ENCODE data around the gene STRN3. TPM values are rescaled to one million over a fixed set of nuclear protein-coding genes. Genes with fewer than 3 reads are reported as not detected.
"Not testable (repeated sequence)": the region's sequence is repeated elsewhere in the genome, so short reads cannot be mapped to it uniquely, and the experiment has no call there.

Gene STRN3
- total RNA-seq, 1 donor from 2014 or later, result 32.8 TPM

- no peaks in the 10 kb centered on the region for H3K27me3 ChIP-seq (ENCODE audit: low read depth)
- H3K27ac ChIP-seq, result no peak overlapping the region
- ATAC-seq (no peak), DNase-seq (no peak)
- H3K9me3 ChIP-seq, result no peaks in the 10 kb centered on the region
- no peak for TF ChIP-seq CTCF (IDR thresholded peaks at IDR 0.05)
- no peak overlapping the region for H3K4me3 ChIP-seq
- H3K4me1 ChIP-seq, result peaks cover 12% of the 10 kb centered on the region
- H3K36me3 ChIP-seq, result no peaks in the 10 kb centered on the region
- intact Hi-C loops (cut with DNase I), result no loop called here
Observed at GRCh38 chr14:31057035-31057434, 30.9 kb upstream of the STRN3 start.

- H3K27ac ChIP-seq; H3K4me3 ChIP-seq; H3K36me3 ChIP-seq; H3K9me3 ChIP-seq; intact Hi-C loops (cut with DNase I); H3K27me3 ChIP-seq (ENCODE audit: low read depth); DNase-seq; H3K4me1 ChIP-seq: not testable (repeated sequence)
- ATAC-seq, result peak; percentile 4 to 37
Observed at GRCh38 chr14:31052905-31053586, 26.9 kb upstream of the STRN3 start.

GRCh38 chr14:31051511-31051910 is 25.3 kb upstream of the STRN3 start:
- TF ChIP-seq CTCF (IDR thresholded peaks at IDR 0.05), result no peak
- no peak for ATAC-seq
- intact Hi-C loops (cut with DNase I), result no loop called here

GRCh38 chr14:31051023-31051422 is 24.8 kb upstream of the STRN3 start:
- no peaks in the 10 kb centered on the region for H3K36me3 ChIP-seq
- no peak for DNase-seq
- TF ChIP-seq CTCF (IDR thresholded peaks at IDR 0.05), result no peak
- no peaks in the 10 kb centered on the region for H3K4me1 ChIP-seq
- H3K27ac ChIP-seq, result no peak overlapping the region
- intact Hi-C loops (cut with DNase I), result no loop called here
- no peak for ATAC-seq
- H3K4me3 ChIP-seq, result no peak overlapping the region
- no peaks in the 10 kb centered on the region for H3K9me3 ChIP-seq
- H3K27me3 ChIP-seq (ENCODE audit: low read depth), result no peaks in the 10 kb centered on the region

More at GRCh38 chr14:31051511-31051910, 25.3 kb upstream of the STRN3 start:
- no peaks in the 10 kb centered on the region for H3K4me1 ChIP-seq
- H3K27ac ChIP-seq, result no peak overlapping the region
- DNase-seq, result no peak
- no peaks in the 10 kb centered on the region for H3K36me3 ChIP-seq
- H3K27me3 ChIP-seq (ENCODE audit: low read depth), result no peaks in the 10 kb centered on the region
- H3K9me3 ChIP-seq, result no peaks in the 10 kb centered on the region
- no peak overlapping the region for H3K4me3 ChIP-seq

- DNase-seq (no peak), ATAC-seq (peak; percentile 20 to 54)
- H3K27me3 ChIP-seq (ENCODE audit: low read depth), result no peaks in the 10 kb centered on the region
- TF ChIP-seq CTCF (IDR thresholded peaks at IDR 0.05), result no peak
- no peaks in the 10 kb centered on the region for H3K36me3 ChIP-seq
- intact Hi-C loops (cut with DNase I), result no loop called here
- H3K4me3 ChIP-seq, result no peak overlapping the region
- H3K27ac ChIP-seq, result no peak overlapping the region
- H3K4me1 ChIP-seq, result no peaks in the 10 kb centered on the region
- H3K9me3 ChIP-seq, result no peaks in the 10 kb centered on the region
Observed at GRCh38 chr14:31047503-31047902, 21.3 kb upstream of the STRN3 start.

GRCh38 chr14:31045501-31046080 is 19.4 kb upstream of the STRN3 start:
- Histone ChIP-seq H3K36me3 (no peaks in the 10 kb centered on the region), H3K9me3 (no peaks in the 10 kb centered on the region), H3K27ac (no peak overlapping the region), H3K27me3 (ENCODE audit: low read depth) (no peaks in the 10 kb centered on the region), H3K4me3 (no peak overlapping the region), H3K4me1 (no peaks in the 10 kb centered on the region)
- TF ChIP-seq CTCF (IDR thresholded peaks at IDR 0.05), result no peak
- intact Hi-C loops (cut with DNase I), result no loop called here
- no peak for ATAC-seq
- DNase-seq, result no peak
